H1 (cell line): ENCODE results near the gene ZNF366. TPM values are rescaled to one million over a fixed set of nuclear protein-coding genes. Genes with fewer than 3 reads are reported as not detected.

Experiments
- CBX8 ChIP-seq: fragments of 300-800, 300-1000 bp; sonication (generic); IDR thresholded peaks from 2 replicates; pipeline ENCODE4 v1.7.1; 2016; ENCODE audit warnings: low read depth, low read length, borderline replicate concordance
- EZH2 ChIP-seq: fragments of 200-600 bp; sonication (generic); IDR thresholded peaks from 2 replicates; pipeline ENCODE4 v1.7.1; 2012; ENCODE audit warnings: low read depth, mild to moderate bottlenecking, moderate library complexity, low read length, inconsistent platforms; ENCODE audit not compliant: severe bottlenecking
- RFX5 ChIP-seq: IDR thresholded peaks from 2 replicates; pipeline ENCODE4 v1.6.1; 2011; ENCODE audit warnings: low read depth, low read length, improper control_type of control experiment, borderline replicate concordance
- SIN3A ChIP-seq, 2 experiments: IDR thresholded peaks in 1 of 2; conservative IDR thresholded peaks in 1 of 2; 2 replicates each; pipeline ENCODE4 v1.6.1; 2011 to 2012; ENCODE audit warnings: low read length in 2 of 2, improper control_type of control experiment in 1 of 2, low read depth in 1 of 2, mild to moderate bottlenecking in 1 of 2
- TBP ChIP-seq: IDR thresholded peaks from 2 replicates; pipeline ENCODE4 v1.6.1; 2011; ENCODE audit warnings: low read depth, low read length, improper control_type of control experiment
- TEAD4 ChIP-seq: IDR thresholded peaks from 2 replicates; pipeline ENCODE4 v1.6.1; 2012; ENCODE audit warnings: low read depth, low read length, inconsistent platforms, mixed read lengths
- YY1 ChIP-seq: IDR thresholded peaks from 2 replicates; pipeline ENCODE4 v1.6.1; 2011; ENCODE audit warnings: low read depth, mild to moderate bottlenecking, low read length
- polyA plus RNA-seq, 7 experiments: library from polyadenylated mRNA; depleted of rRNA in 3 of 7; stranded (reverse) in 5 of 7; unstranded in 2 of 7; fragments of >200 nt in 5 of 7; fragments of 200-250 nt in 2 of 7; gene quantifications; 1 replicate in 5 of 7; 2 replicates in 1 of 7; 4 replicates in 1 of 7; pipeline versions ENCODE4 v1.2.1 to v1.2.3, GENCODE V29; 2011 to 2013; ENCODE audit warnings: missing spikeins in 2 of 7, mixed read lengths in 2 of 7
- total RNA-seq: library from RNA; stranded (reverse); fragmentation: NEBNext Ultra II Directional; extraction: Animal tissue kit (Norgen Biotek cat#: 25700); gene quantifications from 2 replicates; pipeline ENCODE4 v1.2.1, GENCODE V29; 2021
- TF ChIP-seq, protein P1 (sequence below): IDR thresholded peaks from 2 replicates; pipeline ENCODE4 v1.6.1; 2011; ENCODE audit warnings: low read length, improper control_type of control experiment

The ZNF366 gene
- total and polyA plus RNA-seq, 2 of the 8 experiments (the other 6 are each of a cell fraction or from before 2014, with no cell fraction given) = not detected

- TF ChIP-seq, protein P1, sequence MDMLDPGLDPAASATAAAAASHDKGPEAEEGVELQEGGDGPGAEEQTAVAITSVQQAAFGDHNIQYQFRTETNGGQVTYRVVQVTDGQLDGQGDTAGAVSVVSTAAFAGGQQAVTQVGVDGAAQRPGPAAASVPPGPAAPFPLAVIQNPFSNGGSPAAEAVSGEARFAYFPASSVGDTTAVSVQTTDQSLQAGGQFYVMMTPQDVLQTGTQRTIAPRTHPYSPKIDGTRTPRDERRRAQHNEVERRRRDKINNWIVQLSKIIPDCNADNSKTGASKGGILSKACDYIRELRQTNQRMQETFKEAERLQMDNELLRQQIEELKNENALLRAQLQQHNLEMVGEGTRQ = no peak
- TF ChIP-seq TBP (no peak), TEAD4 (no peak), SIN3A (conservative IDR thresholded peaks at IDR 0.05 in 1 of 2, IDR thresholded peaks at IDR 0.05 in 1 of 2; ENCODE audit: low read depth in 1 of 2, low read length in 2 of 2) (no peak), CBX8 (no peak), YY1 (no peak), RFX5 (no peak), EZH2 (no peak)
Observed at GRCh38 chr5:72494623-72495124, 12.5 kb downstream of the ZNF366 start (continued).
